PC-9 (cell line): ENCODE results near the gene TDRD5. TPM values are rescaled to one million over a fixed set of nuclear protein-coding genes. Genes with fewer than 3 reads are reported as not detected.

Source experiments
- BruUV-seq: library from RNA; stranded (reverse); fragments of 400-500 nt; replicated peaks from 2 replicates; lab custom pipeline; 2021; lab: Mats Ljungman, UMichigan
- CTCF ChIA-PET: fragments of 300-600 bp; sonication (Branson Sonifier 250); formaldehyde crosslinking; loops from one replicate; lab custom pipeline; 2022; ENCODE audit warnings: antibody characterized with exemption; lab: Charles Lee
- POLR2A ChIA-PET: fragments of 300-600 bp; sonication (Branson Sonifier 250); formaldehyde crosslinking; loops from one replicate; lab custom pipeline; 2022; ENCODE audit warnings: antibody characterized with exemption; ENCODE audit not compliant: unreplicated experiment; lab: Charles Lee
- DNase-seq, 2 experiments: peaks; one replicate each; pipeline versions ENCODE4 v3.0.0 to v3.0.0-alpha.2; 2015 to 2022; ENCODE audit warnings: mixed read lengths in 1 of 2
- H2AFZ ChIP-seq: fragments of 200-600 bp; sonication (generic); 2 replicates; pipeline ENCODE4 v1.8.1; 2017; ENCODE audit warnings: antibody characterized with exemption
- H3F3A ChIP-seq: fragments of 200-600 bp; sonication (generic); 2 replicates; pipeline ENCODE4 v1.8.1; 2017; ENCODE audit warnings: antibody characterized with exemption, mild to moderate bottlenecking, low read depth; ENCODE audit not compliant: insufficient read depth
- H3K27ac ChIP-seq: fragments of 200-600 bp; sonication (generic); 2 replicates; pipeline ENCODE4 v1.6.1; 2016; ENCODE audit warnings: mixed run types
- H3K27me3 ChIP-seq: fragments of 200-600 bp; sonication (generic); 2 replicates; pipeline ENCODE4 v1.6.1; 2016; ENCODE audit warnings: low read depth, mixed run types; ENCODE audit not compliant: insufficient read depth
- H3K36me3 ChIP-seq: fragments of 200-600 bp; sonication (generic); 2 replicates; pipeline ENCODE4 v1.6.1; 2016; ENCODE audit warnings: low read depth, mixed run types
- H3K4me1 ChIP-seq: fragments of 200-600 bp; sonication (generic); replicated peaks from 2 replicates; pipeline ENCODE4 v1.6.1; 2016; ENCODE audit warnings: mixed run types; ENCODE audit not compliant: insufficient read depth
- H3K4me2 ChIP-seq: fragments of 200-600 bp; sonication (generic); 2 replicates; pipeline ENCODE4 v1.6.1; 2017; ENCODE audit warnings: mixed run types
- H3K4me3 ChIP-seq: fragments of 200-600 bp; sonication (generic); 2 replicates; pipeline ENCODE4 v1.6.1; 2016; ENCODE audit warnings: mixed run types
- H3K79me2 ChIP-seq: fragments of 200-600 bp; sonication (generic); 2 replicates; pipeline ENCODE4 v1.6.1; 2017; ENCODE audit warnings: low read depth, mixed run types
- H3K9me2 ChIP-seq: fragments of 200-600 bp; sonication (generic); 2 replicates; pipeline ENCODE4 v1.8.1; 2017; ENCODE audit warnings: mild to moderate bottlenecking; ENCODE audit not compliant: insufficient read depth
- H3K9me3 ChIP-seq: fragments of 200-600 bp; sonication (generic); 2 replicates; pipeline ENCODE4 v1.8.1; 2016; ENCODE audit warnings: low read depth; ENCODE audit not compliant: insufficient read depth
- H4K20me1 ChIP-seq: fragments of 200-600 bp; sonication (generic); 2 replicates; pipeline ENCODE4 v1.8.1; 2017; ENCODE audit not compliant: insufficient read depth
- EZH2 ChIP-seq: fragments of 200-600 bp; sonication (generic); IDR thresholded peaks from 2 replicates; pipeline ENCODE4 v1.8.0; 2017; ENCODE audit warnings: antibody characterized with exemption, low read depth
- intact Hi-C: fragments of 100-400 bp; cut with micrococcal nuclease; formaldehyde crosslinking; loops from one replicate; pipeline ENCODE4 v1.10.0; 2022; ENCODE audit not compliant: unreplicated experiment
- total RNA-seq: library from RNA; stranded (reverse); gene quantifications from 2 replicates; pipeline ENCODE4 v1.2.3, GENCODE V29; 2021
- TF ChIP-seq, protein P1 (sequence below): fragments of 200-600 bp; sonication (generic); conservative IDR thresholded peaks from 2 replicates; pipeline ENCODE4 v1.6.1; 2017; ENCODE audit warnings: mixed run types, antibody characterized with exemption, mild to moderate bottlenecking, moderate library complexity

The TDRD5 gene
- total RNA-seq, 1 experiment from 2014 or later = not detected

DNA sequence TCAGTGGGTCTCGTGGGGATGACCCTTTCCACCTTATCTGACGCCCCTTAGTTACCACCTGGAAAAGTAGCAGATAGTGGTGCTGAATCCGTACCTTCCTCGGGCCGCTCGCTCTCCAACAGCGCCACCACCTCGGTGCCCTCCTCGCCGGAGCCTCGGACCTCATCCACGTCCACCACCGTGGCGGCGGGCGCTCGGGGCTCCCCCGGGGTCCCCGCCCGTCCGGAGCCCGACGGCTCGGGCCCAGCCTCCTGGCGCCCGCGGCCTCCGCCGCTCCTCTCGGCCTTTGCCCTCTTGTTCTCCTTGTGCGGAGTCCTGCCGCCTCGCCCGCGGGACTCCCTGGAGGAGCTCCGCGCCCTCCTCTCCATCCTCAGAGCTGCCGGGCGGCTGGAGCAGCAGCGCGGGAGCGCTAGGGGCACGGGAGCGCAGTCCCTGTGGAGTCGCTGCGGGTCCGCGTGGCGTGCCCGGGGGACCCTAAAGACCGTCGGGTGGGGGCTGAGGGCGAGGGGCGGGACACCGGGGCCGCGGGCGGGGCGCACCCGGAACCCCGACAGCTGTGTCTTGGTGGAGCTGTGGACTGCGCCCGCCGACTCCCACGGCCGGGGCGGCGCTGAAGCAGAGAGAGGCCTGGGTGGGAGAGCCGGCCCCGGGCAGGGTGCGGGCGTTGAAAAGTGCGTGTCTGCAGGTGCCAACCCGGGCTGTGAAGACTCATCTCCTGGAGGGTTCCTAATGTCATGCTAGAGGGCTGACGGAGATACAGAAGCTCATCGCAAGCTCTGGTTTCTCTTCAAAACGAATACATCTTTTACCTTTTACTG, 15.9 kb upstream of the TDRD5 start, which contains the start of gene NPHS2:
Gene NPHS2 (minus strand): TSS at position 452 of the 818 bp plus-strand sequence. CDS start 84 bp downstream, at position 368.
- no peak within 1 kb of the TSS for H3K4me2 ChIP-seq
- no peaks in the 10 kb centered on the region for H3F3A ChIP-seq
- no peaks in the 10 kb centered on the region for H3K9me2 ChIP-seq
- intact Hi-C loops = no loop called here
- POLR2A ChIA-PET = no interaction called here
- H4K20me1 ChIP-seq = no peaks in the 10 kb centered on the region
- H3K79me2 ChIP-seq = no peaks in the 10 kb centered on the region
- CTCF ChIA-PET = no interaction called here
- TF ChIP-seq EZH2 = no peak
- TF ChIP-seq, protein P1, sequence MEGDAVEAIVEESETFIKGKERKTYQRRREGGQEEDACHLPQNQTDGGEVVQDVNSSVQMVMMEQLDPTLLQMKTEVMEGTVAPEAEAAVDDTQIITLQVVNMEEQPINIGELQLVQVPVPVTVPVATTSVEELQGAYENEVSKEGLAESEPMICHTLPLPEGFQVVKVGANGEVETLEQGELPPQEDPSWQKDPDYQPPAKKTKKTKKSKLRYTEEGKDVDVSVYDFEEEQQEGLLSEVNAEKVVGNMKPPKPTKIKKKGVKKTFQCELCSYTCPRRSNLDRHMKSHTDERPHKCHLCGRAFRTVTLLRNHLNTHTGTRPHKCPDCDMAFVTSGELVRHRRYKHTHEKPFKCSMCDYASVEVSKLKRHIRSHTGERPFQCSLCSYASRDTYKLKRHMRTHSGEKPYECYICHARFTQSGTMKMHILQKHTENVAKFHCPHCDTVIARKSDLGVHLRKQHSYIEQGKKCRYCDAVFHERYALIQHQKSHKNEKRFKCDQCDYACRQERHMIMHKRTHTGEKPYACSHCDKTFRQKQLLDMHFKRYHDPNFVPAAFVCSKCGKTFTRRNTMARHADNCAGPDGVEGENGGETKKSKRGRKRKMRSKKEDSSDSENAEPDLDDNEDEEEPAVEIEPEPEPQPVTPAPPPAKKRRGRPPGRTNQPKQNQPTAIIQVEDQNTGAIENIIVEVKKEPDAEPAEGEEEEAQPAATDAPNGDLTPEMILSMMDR = no peak
- H3K4me1 ChIP-seq = no peaks in the 10 kb centered on the region
- 0 out of 2 replicates have a peak, but pooled peaks cover 4% of the 10 kb centered on the region for H3K27me3 ChIP-seq
- H3K36me3 ChIP-seq = no peaks in the 10 kb centered on the region
- H3K4me3 ChIP-seq = no peak within 1 kb of the TSS
- H3K9me3 ChIP-seq = no peaks in the 10 kb centered on the region
- BruUV-seq = no TSS peak
- no peak within 1 kb of the TSS for H3K27ac ChIP-seq
- DNase-seq = no peak
- H2AFZ ChIP-seq = no peak within 1 kb of the TSS

DNA sequence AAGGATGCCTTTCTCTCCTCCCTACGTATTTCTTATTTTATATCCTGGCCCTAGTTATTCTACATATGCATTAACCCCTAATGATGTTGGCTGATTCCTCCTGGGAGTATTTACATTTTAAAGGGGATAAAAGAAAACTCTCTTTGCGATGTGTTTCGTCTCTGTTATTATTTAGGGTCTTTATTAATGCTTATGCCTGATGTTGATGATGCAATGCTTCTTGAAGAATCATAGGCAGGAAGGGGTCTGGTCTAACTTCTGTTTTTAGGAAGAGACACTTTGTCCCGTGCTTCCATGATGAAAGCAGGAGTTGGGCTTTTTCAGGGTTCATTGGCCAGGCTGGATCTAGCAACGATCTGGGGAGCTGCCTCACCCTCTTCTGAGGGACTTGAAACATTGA, 15.1 kb upstream of the TDRD5 start:
- DNase-seq = no peak
- intact Hi-C loops = no loop called here
- no peak overlapping the region for H3K4me3 ChIP-seq
- H3K27ac ChIP-seq = no peak overlapping the region
- no peaks in the 10 kb centered on the region for H3K36me3 ChIP-seq
- no peaks in the 10 kb centered on the region for H3F3A ChIP-seq
- H3K9me3 ChIP-seq = no peaks in the 10 kb centered on the region
- no peak overlapping the region for H2AFZ ChIP-seq
- no peaks in the 10 kb centered on the region for H3K4me1 ChIP-seq
- H3K27me3 ChIP-seq = 0 out of 2 replicates have a peak, but pooled peaks cover 4% of the 10 kb centered on the region
- H4K20me1 ChIP-seq = no peaks in the 10 kb centered on the region
- no peaks in the 10 kb centered on the region for H3K79me2 ChIP-seq
- H3K4me2 ChIP-seq = no peak overlapping the region
- ChIA-PET POLR2A (no interaction called here), CTCF (interaction anchor here (0.6 kb wide), 1 partner anchor 60 kb away, joined by 3 read pairs; no protein-coding TSS in a partner anchor)
- TF ChIP-seq, protein P1 = no peak
- TF ChIP-seq EZH2 = no peak
- H3K9me2 ChIP-seq = no peaks in the 10 kb centered on the region
- no TSS peak for BruUV-seq

DNA sequence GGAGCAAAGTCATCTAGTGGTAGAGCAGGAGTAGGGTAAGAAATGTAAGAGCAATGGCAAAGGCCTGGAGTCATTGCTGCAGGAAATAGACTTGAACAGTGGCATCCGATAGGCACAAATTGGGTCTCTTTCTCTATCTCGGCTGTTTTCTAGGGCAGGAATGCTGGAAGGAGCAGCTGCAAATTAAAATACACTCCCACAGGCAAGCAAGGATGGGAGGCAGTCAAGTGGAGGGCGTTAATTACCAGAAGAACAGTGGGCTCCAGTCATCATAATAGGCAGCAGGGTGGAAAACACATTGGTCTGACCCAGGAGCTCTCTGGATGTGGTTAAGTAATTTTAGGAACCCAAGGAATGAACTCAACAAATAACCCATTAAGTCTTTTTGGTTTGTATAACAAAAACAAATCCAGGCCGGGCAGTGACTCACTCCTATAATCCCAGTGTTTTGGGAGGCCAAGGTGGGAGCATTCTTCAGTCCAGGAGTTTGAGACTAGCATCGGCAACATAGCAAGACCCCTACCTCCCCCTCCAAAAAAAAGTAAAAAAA, 7.8 kb upstream of the TDRD5 start:
- Histone ChIP-seq H3K27ac (no peak overlapping the region), H3K4me3 (no peak overlapping the region), H2AFZ (no peak overlapping the region), H3K4me2 (no peak overlapping the region), H3K36me3 (no peaks in the 10 kb centered on the region), H3K4me1 (no peaks in the 10 kb centered on the region), H3K27me3 (peaks cover 27% of the 10 kb centered on the region), H4K20me1 (no peaks in the 10 kb centered on the region), H3K9me2 (no peaks in the 10 kb centered on the region), H3F3A (no peaks in the 10 kb centered on the region), H3K9me3 (no peaks in the 10 kb centered on the region), H3K79me2 (no peaks in the 10 kb centered on the region)
- intact Hi-C loops = no loop called here
- POLR2A ChIA-PET = no interaction called here
- TF ChIP-seq, protein P1 = no peak
- TF ChIP-seq EZH2 = no peak
- CTCF ChIA-PET = no interaction called here
- no peak for DNase-seq
- BruUV-seq = no TSS peak
